Endothelial cell of umbilical vein (primary cell): ENCODE data around the gene HSDL2. TPM values are rescaled to one million over a fixed set of nuclear protein-coding genes. Genes with fewer than 3 reads are reported as not detected.

Experiments
- BruUV-seq: library from RNA; stranded (reverse); fragments of 400-500 nt; replicated peaks from 2 replicates; lab custom pipeline; 2021; lab: Mats Ljungman, UMichigan
- CTCF ChIA-PET: fragments of 300-600, 350-600 bp; sonication (Branson Sonifier 250); formaldehyde crosslinking; loops from one replicate; lab custom pipeline; 2021; ENCODE audit warnings: antibody characterized with exemption, inconsistent platforms; lab: Charles Lee
- POLR2A ChIA-PET: fragments of 300-600, 350-600 bp; sonication (Branson Sonifier 250); formaldehyde crosslinking; loops from one replicate; lab custom pipeline; 2021; ENCODE audit warnings: antibody characterized with exemption, inconsistent platforms; lab: Charles Lee
- DNase-seq: peaks from one replicate; pipeline ENCODE4 v3.0.0-alpha.2; 2011; ENCODE audit warnings: low read depth, low spot score
- FAIRE-seq: peaks from 2 replicates; lab custom pipeline; 2011; peaks lifted over from hg19 to GRCh38; lab: Jason Lieb, UNC
- H2AFZ ChIP-seq: 2 replicates; pipeline ENCODE4 v1.6.0; 2012; ENCODE audit warnings: low read depth, low read length, control low read depth, inconsistent platforms
- H3K27ac ChIP-seq: 2 replicates; pipeline ENCODE4 v1.5.1; 2011; ENCODE audit warnings: low read depth, mild to moderate bottlenecking, control low read depth, low read length, moderate library complexity; ENCODE audit not compliant: insufficient read depth
- H3K27me3 ChIP-seq, 2 experiments: 2 replicates each; pipeline versions ENCODE4 v1.6.0 to v1.6.1; 2011; ENCODE audit warnings: low read length in 2 of 2, mixed read lengths in 1 of 2; ENCODE audit not compliant: control insufficient read depth in 2 of 2, insufficient read depth in 2 of 2
- H3K36me3 ChIP-seq, 2 experiments: 2 replicates in 1 of 2; 3 replicates in 1 of 2; pipeline ENCODE4 v1.5.1; 2011; ENCODE audit warnings: low read length in 2 of 2, mild to moderate bottlenecking in 1 of 2, moderate library complexity in 1 of 2; ENCODE audit not compliant: control insufficient read depth in 2 of 2, insufficient read depth in 2 of 2; ENCODE audit errors: extremely low read depth in 1 of 2
- H3K4me1 ChIP-seq: 3 replicates; pipeline ENCODE4 v1.5.1; 2011; ENCODE audit warnings: mild to moderate bottlenecking, low read length; ENCODE audit not compliant: control insufficient read depth, insufficient read depth; ENCODE audit errors: extremely low read depth
- H3K4me2 ChIP-seq: 2 replicates; pipeline ENCODE4 v1.6.1; 2011; ENCODE audit warnings: low read length, control low read depth, mixed read lengths; ENCODE audit not compliant: insufficient read depth
- H3K4me3 ChIP-seq, 3 experiments: fragments of 200-600 bp in 1 of 3; sonication (generic), shearing (Covaris generic) in 1 of 3; replicated peaks in 1 of 3; 2 replicates each; pipeline ENCODE4 v1.5.1; 2011 to 2016; ENCODE audit warnings: control low read depth in 3 of 3, low read length in 3 of 3, mild to moderate bottlenecking in 2 of 3, inconsistent platforms in 1 of 3, low read depth in 1 of 3, moderate library complexity in 1 of 3; ENCODE audit not compliant: insufficient read depth in 1 of 3
- H3K79me2 ChIP-seq: 2 replicates; pipeline ENCODE4 v1.6.0; 2012; ENCODE audit warnings: low read length, inconsistent platforms; ENCODE audit not compliant: control insufficient read depth, insufficient read depth
- H3K9ac ChIP-seq: replicated peaks from 2 replicates; pipeline ENCODE3; 2011; ENCODE audit warnings: low read length, control low read depth; ENCODE audit not compliant: insufficient read depth; ENCODE audit errors: extremely low read depth
- H3K9me1 ChIP-seq: replicated peaks from 3 replicates; pipeline ENCODE4 v1.6.0; 2011; ENCODE audit warnings: mild to moderate bottlenecking, low read length; ENCODE audit not compliant: control insufficient read depth, insufficient read depth; ENCODE audit errors: extremely low read depth
- H3K9me3 ChIP-seq: replicated peaks from 2 replicates; pipeline ENCODE4 v1.5.1; 2012; ENCODE audit warnings: low read length, inconsistent platforms; ENCODE audit not compliant: control insufficient read depth, insufficient read depth
- H4K20me1 ChIP-seq: replicated peaks from 2 replicates; pipeline ENCODE3; 2011; ENCODE audit warnings: mild to moderate bottlenecking, low read length; ENCODE audit not compliant: control insufficient read depth, insufficient read depth; ENCODE audit errors: extremely low read depth
- CTCF ChIP-seq, 2 donors: IDR thresholded peaks; 1 replicate in 1 of 2; 2 replicates in 1 of 2; pipeline ENCODE4 v1.5.1; 2011; ENCODE audit warnings: low read length in 2 of 2, mild to moderate bottlenecking in 2 of 2, moderate library complexity in 2 of 2, control low read depth in 1 of 2, inconsistent platforms in 1 of 2, low read depth in 1 of 2; ENCODE audit not compliant: insufficient read depth in 1 of 2; ENCODE audit errors: extremely low read depth in 1 of 2
- EZH2 ChIP-seq: IDR thresholded peaks from 2 replicates; pipeline ENCODE4 v1.6.1; 2012; ENCODE audit warnings: borderline replicate concordance, low read depth, mild to moderate bottlenecking, moderate library complexity, low read length, inconsistent platforms; ENCODE audit not compliant: severe bottlenecking
- FOS ChIP-seq: IDR thresholded peaks from 2 replicates; pipeline ENCODE4 v1.6.1; 2011; ENCODE audit warnings: mild to moderate bottlenecking, low read length, moderate library complexity, borderline replicate concordance; ENCODE audit not compliant: insufficient read depth
- GATA2 ChIP-seq: IDR thresholded peaks from 2 replicates; pipeline ENCODE4 v1.7.0; 2011; ENCODE audit warnings: low read depth, mild to moderate bottlenecking, moderate library complexity, mixed read lengths, low read length; ENCODE audit not compliant: insufficient read length, insufficient read depth
- JUN ChIP-seq: IDR thresholded peaks from 2 replicates; pipeline ENCODE4 v1.6.1; 2011; ENCODE audit warnings: borderline replicate concordance, low read depth; ENCODE audit not compliant: insufficient read length, insufficient read depth
- MAX ChIP-seq: IDR thresholded peaks from 2 replicates; pipeline ENCODE4 v1.6.1; 2011; ENCODE audit not compliant: insufficient read depth, insufficient read length
- MYC ChIP-seq: IDR thresholded peaks from one replicate; pipeline ENCODE4 v1.6.1; 2011; ENCODE audit warnings: mild to moderate bottlenecking, low read depth, low read length
- POLR2A ChIP-seq: IDR thresholded peaks from 2 replicates; pipeline ENCODE4 v1.6.1; 2012; ENCODE audit warnings: low read depth, mild to moderate bottlenecking, control low read depth, low read length
- POLR2AphosphoS5 ChIP-seq: IDR thresholded peaks from 2 replicates; pipeline ENCODE4 v1.6.1; 2012; ENCODE audit warnings: low read depth, mild to moderate bottlenecking, control low read depth, low read length, moderate library complexity; ENCODE audit not compliant: insufficient read depth
- dilution Hi-C: fragments of 300-500 bp; cut with MboI; formaldehyde crosslinking; loops from one replicate; pipeline ENCODE4 v1.15.0; 2019; ENCODE audit warnings: low sequenced_read_pairs; ENCODE audit not compliant: extremely low pct_ligation_motif_present
- intact Hi-C: fragments of 100-400 bp; cut with micrococcal nuclease; formaldehyde crosslinking; loops from one replicate; pipeline ENCODE4 v1.10.0; 2022
- polyA plus RNA-seq, 4 experiments: library from polyadenylated mRNA; depleted of rRNA in 3 of 4; stranded (reverse) in 3 of 4; unstranded in 1 of 4; fragments of >200 nt; gene quantifications; 2 replicates each; pipeline versions ENCODE4 v1.2.1 to v1.2.3, GENCODE V29; 2011 to 2012; ENCODE audit warnings: missing spikeins in 1 of 4
- total RNA-seq: library from RNA; stranded (reverse); gene quantifications from 2 replicates; pipeline ENCODE4 v1.2.3, GENCODE V29; 2021

The HSDL2 gene
- total and polyA plus RNA-seq, 2 donors (not counting 3 experiments of a cell fraction or from before 2014, with no cell fraction given) = 5.6 to 22.1 TPM

DNA sequence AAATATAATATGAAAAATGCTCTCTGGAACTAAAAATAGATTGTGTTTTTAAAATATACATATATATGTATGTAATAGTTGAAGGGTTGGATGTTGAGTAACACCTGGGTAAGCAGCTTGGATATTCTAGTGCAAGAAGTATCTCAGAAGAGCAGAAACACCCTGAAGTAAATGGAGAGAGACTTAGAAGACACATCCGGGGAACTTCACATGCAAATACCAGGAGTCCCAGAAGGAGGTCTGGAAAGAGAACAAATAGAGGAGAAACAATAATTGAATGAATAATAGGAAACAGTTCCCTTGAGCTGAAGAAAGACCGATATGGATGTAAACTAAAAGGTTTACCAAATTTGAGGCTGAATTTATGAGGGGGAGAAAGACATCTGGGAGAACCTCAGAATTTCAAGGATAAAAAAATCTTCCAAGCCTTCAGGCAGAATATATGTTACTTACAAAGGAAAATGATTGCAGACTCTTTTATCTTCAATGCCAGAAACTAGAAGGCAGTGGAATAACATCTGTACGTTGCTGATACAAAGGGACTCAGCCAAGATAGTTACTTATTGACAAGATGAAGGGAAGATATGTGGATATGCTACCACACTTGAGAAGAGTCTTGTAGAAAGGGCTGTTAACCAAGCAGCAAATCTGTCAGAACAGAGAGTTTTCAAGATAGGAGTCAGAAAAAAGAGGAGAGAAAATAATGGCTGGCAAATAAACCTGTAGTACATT is 42.7 kb downstream of the HSDL2 start:
- intact Hi-C loops = no loop called here
- no peak overlapping the region for H3K9ac ChIP-seq
- ChIA-PET POLR2A (no interaction called here), CTCF (no interaction called here)
- TF ChIP-seq EZH2 (no peak), FOS (no peak), POLR2A (no peak), MYC (no peak), CTCF (IDR thresholded peaks at IDR 0.05; ENCODE audit: extremely low read depth in 1 of 2, insufficient read depth in 1 of 2, low read depth in 1 of 2, low read length in 2 of 2) (no peak), GATA2 (no peak), JUN (no peak), POLR2AphosphoS5 (no peak), MAX (no peak)
- no peak overlapping the region for H3K4me3 ChIP-seq
- no peaks in the 10 kb centered on the region for H3K36me3 ChIP-seq
- no peaks in the 10 kb centered on the region for H3K4me1 ChIP-seq
- H3K79me2 ChIP-seq = no peaks in the 10 kb centered on the region
- H3K27ac ChIP-seq = no peak overlapping the region
- no peak overlapping the region for H3K4me2 ChIP-seq
- H2AFZ ChIP-seq = no peak overlapping the region
- BruUV-seq = no TSS peak
- H4K20me1 ChIP-seq = no peaks in the 10 kb centered on the region
- FAIRE-seq = no peak
- dilution Hi-C loops = no loop called here
- no peaks in the 10 kb centered on the region for H3K9me1 ChIP-seq
- DNase-seq = no peak
- no peaks in the 10 kb centered on the region for H3K27me3 ChIP-seq
- H3K9me3 ChIP-seq = no peaks in the 10 kb centered on the region
